ENCODE measurements around the gene SYT6.

DNA sequence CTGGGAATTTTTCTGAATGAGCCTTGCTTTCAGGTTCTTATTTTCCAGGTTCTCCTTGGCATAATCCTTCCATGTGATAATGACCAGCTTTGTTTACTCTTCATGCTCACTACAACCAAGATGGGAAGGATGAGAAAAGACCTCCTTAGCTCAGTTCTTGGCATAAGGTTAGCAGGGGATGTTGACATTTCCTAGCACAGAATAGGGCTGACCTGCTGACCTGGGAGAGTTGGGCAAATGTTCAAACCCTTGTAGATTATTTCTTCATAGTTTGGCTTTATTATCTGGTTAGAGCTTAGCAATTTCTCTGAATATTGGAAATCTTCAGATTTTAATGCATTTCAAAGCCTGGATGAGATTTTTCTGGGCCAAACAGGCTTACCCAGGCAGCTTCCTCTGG lies 23.6 kb upstream of the SYT6 start:
- TF ChIP-seq, protein P1, sequence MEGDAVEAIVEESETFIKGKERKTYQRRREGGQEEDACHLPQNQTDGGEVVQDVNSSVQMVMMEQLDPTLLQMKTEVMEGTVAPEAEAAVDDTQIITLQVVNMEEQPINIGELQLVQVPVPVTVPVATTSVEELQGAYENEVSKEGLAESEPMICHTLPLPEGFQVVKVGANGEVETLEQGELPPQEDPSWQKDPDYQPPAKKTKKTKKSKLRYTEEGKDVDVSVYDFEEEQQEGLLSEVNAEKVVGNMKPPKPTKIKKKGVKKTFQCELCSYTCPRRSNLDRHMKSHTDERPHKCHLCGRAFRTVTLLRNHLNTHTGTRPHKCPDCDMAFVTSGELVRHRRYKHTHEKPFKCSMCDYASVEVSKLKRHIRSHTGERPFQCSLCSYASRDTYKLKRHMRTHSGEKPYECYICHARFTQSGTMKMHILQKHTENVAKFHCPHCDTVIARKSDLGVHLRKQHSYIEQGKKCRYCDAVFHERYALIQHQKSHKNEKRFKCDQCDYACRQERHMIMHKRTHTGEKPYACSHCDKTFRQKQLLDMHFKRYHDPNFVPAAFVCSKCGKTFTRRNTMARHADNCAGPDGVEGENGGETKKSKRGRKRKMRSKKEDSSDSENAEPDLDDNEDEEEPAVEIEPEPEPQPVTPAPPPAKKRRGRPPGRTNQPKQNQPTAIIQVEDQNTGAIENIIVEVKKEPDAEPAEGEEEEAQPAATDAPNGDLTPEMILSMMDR (IDR thresholded peaks at IDR 0.05): no peak
- TF ChIP-seq POLR2A (IDR thresholded peaks at IDR 0.05): no peak

Data from thyroid gland (tissue), 4 donors.